NCI-H1417 (cell line): Measurements from ENCODE around the gene PSMG4.
"Not testable (repeated sequence)": the region's sequence is repeated elsewhere in the genome, so short reads cannot be mapped to it uniquely, and the experiment has no call there.

Experiments used
- DNase-seq, 3 experiments: peaks; one replicate each; lab custom pipeline; 2025; lab: John Stamatoyannopoulos, UW

Gene PSMG4

DNA sequence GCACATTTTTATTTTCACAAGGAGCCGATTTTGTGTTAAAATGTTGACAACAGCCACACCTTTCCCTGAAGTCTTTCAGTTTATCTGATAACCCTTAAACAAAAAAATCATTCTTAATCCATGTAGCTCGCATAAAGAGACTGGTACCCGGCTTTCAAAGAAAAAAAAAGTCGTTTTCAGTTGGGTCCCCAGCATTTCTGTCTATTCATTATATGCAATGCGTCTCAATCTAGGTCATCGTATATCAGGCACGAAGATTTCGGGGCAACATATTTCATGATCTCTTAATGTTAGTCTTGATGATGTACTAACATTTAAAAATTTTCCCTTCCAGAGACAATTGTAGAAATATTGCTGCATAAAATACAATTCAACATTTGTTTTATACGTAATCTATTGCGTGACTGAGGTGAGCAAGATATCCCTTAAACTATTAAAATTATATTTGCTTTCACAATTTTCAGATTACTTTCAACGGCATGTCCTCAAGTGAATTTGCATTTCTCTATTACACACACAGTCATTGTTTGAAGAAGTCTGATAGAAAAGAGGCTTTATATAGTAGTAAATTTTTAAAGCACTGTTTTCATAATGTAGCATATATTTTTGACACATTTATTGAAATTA is 28.4 kb upstream of the PSMG4 start:
- peak in 2 of 3 experiments; percentile 44 to 69 for DNase-seq

DNA sequence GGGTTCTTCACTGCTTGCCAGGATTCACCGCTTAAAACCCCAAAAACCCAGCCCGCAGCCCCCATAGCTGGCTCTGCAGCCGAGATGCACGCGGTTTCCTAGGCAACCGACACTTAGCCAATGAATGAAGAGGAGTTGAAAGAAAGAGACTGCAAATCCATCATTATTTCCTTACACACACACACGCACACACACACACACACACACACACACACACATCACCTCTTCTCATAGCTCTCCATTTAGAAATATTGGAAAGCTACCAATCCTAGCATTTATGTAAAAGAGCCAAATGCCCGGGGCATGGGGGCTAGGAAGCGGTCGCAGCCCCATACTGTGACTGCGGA is 27.9 kb upstream of the PSMG4 start:
- DNase-seq, result peak; percentile 90 to 96 (median 91)

DNA sequence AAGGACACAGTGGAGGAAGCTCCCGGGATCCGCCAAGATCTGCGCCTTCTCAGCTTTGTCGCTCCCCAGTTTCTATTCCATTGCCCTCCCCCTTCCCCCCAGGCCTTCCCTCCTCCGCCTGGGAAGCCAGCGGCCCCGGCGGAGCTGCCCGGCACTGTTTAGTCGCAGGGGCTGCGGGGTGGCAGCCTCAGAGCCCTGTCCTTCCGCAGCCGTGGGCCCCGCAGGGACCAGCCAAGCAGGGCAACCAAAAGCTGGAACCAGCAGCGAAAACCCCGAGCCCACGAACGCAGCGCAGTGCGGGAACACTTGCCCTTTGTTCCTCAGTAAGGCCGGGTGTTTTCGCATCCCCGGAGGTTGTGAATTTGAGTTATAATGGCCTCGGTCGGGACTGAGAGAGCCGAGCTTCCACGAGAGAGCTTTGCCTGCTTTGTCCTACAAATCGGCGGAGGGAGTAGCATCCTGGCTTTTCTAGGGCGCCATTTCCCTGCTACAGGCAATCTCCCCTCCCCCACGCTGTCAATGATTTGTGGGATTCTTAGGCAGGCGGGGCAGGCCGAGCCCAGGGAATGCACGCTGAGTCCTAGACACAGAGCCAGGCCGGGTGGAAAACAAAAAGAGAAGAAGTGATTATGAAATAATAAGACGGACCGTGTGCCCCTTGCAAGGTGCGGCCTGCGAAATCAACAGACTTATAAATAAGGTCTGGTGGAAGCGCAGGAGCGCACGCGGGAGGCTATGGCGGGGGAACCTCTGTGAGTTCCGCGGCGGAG is 27.3 kb upstream of the PSMG4 start:
- peak; percentile 91 to 96 (median 96) for DNase-seq

DNA sequence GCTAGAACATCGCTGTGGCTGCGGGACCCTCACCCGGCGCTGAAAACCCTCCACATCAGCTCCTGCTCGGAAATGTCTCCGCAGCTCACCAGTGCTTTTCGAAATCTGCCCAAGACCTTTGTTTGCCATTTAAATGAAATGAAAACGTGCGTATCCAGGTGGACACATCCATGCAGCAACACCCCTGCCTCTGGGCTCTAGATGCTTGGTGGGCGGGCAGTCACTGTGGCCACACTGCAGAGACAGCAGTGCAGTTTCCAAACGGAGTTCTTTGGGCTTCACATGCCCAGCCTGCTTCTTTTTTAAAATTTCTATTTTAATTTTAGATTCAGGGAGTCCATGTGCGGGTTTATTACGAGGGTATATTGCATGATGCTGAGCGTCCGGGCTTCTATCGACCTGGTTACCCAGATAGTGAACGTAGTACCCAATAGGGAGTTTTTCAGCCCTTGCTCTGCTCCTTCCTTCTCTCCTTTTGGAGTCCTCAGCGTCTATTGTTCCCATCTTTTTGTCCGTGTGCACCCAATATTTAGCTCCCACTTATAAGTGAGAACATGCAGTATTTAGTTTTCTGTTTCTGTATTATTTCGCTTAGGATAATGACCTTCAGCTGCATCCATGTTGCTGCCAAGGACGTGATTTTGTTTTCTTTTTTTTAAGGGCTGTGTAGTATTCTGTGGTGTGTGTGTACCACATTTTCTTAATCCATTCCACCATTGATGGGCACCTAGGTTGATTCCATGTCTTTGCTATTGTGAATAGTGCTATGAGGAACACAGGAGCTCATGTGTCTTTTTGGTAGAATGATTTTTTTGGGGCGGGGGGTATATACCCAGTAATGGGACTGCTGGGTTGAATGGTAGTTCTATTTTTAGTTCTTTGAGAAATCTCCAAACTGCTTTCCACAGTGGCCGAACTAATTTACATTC is 26.5 kb upstream of the PSMG4 start:
- peak; percentile 70 to 89 (median 84) for DNase-seq

DNA sequence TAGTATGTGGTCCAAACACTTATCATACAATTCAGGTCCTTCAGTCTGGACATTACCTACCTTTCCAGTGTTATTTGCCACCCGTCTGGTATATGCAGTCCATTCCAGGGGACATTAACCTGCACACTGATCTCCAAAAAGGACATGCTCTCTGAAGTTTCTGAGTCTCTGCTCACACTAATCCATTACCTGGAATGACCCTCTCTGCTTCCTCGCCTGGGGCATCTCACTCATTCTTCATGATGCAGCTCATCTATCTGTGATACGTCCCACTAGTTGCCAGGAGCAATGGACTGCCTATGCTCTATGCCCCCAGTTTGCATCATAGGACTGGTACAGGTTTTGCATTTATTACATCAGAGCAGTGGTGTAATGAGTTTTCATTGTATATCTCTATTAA is 25.4 kb upstream of the PSMG4 start:
- DNase-seq, result peak in 2 of 3 experiments; percentile 12 to 43

DNA sequence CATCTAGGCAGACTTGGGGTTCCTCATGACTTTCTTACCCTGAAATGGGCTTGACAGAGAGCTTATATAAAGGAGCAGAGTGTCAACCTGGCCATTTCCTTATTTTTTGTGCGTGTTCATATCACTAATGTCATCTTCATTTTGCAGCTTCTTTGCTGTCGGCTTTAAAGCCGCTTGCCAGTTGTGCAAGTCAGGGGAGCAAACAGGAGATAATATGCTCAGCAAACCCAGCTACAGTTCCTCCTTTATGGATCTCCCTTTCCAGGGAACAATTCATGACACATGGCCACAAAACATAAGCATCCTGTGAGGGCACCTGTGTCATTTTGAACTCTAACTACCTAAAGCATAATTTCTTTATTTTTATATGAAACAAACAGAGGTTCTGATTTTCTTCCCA is 24.8 kb upstream of the PSMG4 start:
- peak in 1 of 3 experiments; percentile 37 for DNase-seq

DNA sequence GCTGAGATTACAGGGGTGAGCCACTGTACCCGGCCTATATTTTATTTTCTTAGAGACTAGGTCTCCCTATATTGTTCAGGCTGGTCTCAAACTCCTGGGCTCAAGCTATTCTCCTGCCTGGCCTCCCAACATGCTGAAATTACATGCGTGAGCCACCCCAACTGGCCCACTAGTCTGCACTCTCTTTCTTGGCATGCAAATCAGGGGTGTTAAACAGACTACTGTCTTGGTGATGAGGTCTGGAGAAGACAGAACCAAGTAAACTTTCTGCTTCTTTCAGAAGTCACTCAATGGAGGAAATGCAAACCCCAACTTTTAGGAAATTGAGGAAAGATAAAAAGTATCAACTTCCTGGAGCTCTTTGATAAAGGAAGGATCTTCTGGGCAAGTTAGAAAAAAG is 23.3 kb upstream of the PSMG4 start:
- no peak for DNase-seq

DNA sequence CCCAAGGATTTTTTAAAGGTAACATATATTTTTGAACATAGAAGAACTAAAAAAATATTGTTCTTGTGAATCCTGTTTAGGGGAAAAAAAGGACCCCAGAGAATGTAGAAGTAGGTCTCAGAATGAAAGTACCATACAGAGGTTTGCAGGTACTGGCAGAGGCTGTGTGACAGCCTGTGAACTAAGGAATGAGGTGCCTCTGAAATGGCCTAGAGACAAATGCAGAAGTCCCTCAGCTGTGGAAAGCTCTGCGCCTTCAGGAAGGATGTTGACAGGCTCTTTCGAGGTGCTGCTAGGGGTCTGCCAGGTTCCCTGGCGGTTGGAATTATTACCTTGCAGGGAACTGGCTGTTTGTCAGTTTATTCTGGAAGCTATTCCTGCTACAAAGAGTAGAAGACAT is 22.7 kb upstream of the PSMG4 start:
- no peak for DNase-seq

DNA sequence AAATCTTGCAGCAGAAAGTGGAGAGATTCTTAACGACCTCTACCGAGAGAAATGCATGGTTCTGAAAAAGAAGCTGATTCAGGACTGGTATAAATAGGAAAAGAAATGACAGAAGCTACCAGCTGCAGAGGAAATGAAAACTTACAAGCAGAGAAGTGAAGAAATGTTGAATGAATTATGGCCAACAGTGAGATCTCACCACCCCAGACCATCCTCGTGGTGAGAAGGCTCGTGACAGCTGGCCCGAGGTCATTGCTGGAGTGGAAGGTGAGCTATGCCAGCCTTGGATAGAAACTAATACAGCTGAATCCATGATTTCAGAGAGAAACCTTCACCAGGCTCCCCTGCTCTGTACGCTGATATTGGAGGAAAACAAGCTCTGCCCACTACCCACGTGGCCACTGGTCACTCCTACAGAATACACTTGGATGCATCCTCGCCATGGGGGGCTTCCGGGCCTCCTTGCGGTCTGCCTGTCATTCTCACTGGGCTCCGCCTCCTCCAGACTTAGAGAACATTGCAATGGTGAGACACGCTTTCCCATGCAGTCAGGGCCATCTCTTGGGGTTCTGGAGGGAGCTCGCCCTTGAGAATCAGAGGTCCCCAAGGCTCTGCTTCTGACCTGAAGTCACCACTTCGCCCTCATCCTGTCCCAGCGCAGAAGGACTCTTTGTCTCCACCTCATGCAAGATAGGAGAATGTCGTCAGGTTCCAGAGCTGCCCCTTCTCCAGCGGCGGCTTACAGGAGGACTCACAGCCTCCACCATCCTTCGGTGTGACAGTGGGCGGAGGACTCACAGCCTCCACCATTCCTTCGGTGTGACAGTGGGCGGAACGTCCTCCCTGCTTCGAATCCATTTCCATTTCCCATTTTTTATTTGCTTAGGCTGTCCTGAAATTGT is 20.7 kb upstream of the PSMG4 start:
- no peak for DNase-seq

DNA sequence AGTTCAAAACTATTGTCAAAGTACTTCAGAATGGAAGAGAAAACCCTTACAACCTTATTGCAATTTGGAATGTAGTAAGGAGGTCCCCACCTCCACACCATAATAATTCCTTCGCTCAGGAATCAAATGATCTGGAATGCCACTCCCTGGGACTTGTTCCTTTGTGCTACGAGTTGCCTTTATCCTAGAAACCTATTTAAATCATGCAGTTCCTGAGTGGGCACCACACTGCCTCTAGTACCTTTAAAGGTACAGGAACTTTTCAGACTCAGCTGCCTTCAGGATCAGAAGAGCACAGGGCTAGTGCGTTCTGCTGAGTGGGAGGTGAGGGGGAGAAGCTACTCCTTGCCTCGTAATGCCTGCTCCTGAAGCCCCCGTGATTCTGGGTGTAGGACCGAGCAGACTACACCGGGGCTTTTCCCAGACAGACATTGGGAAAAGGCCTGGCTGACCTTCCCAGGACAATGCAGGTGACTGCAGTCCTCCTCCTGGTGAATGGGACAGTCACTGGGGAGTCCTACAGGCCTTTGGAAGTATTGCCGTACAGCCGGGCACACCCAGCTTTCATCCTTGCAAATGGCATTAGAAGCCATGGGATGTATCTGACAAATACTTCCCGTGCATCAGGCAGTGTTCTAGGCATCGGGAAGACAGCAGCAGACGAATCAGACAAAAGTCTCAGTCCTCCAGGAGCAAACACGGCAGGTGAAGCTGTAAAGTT is 19.5 kb upstream of the PSMG4 start:
- no peak for DNase-seq

DNA sequence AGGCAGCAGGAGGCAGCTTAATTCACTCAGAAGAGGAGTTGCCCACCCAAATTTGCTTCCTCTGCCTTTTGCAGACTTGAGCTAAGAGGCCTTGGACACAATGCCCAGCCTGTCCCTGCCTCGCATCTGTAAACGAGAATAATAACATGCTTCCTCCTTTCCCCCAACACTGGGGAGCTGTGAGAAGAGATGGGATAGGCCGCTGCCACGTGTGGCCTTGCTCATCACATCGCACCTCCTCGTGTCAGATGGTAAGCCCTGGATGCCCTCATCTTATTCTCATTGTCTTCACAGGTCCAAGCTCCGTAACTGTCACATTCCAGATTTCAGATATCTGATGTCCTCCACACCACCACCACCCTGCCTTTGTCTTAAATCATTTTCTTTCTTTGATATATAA is 18.2 kb upstream of the PSMG4 start:
- DNase-seq, result no peak

DNA sequence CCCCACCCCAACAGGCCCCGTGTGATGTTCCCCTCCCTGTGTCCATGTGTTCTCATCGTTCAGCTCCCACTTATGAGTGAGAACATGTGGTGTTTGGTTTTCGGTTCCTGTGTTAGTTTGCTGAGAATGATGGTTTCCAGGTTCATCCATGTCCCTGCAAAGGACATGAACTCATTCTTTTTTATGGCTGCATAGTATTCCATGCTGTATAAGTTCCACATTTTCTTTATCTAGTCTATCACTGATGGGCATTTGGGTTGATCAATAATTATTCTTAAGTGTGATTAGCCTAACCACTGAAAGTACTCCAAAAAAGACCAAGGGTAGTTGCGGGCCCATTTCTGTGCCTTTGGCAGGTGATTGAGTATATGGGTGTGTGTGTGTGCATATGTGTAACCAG is 17.0 kb upstream of the PSMG4 start:
- DNase-seq, result not testable (repeated sequence)

DNA sequence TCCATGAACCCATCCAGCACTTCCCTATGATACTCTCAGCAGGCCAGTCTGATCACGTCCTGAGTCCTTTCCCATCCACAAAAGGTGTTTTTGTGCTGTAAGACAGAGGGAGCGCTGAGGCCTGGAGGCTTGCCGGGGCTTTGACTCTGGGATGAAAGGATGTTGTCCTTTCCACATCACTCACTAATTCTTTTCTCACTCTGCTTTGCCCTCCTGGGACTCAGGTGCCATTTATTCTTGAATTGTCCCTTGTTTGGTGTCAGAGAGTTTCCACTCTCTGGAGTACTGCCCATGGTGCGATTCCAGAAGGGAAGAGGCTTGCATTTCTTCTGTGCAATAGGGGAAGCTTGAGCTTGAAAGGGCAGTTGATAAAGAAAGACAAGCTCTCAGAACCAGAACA is 16.0 kb upstream of the PSMG4 start:
- no peak for DNase-seq

DNA sequence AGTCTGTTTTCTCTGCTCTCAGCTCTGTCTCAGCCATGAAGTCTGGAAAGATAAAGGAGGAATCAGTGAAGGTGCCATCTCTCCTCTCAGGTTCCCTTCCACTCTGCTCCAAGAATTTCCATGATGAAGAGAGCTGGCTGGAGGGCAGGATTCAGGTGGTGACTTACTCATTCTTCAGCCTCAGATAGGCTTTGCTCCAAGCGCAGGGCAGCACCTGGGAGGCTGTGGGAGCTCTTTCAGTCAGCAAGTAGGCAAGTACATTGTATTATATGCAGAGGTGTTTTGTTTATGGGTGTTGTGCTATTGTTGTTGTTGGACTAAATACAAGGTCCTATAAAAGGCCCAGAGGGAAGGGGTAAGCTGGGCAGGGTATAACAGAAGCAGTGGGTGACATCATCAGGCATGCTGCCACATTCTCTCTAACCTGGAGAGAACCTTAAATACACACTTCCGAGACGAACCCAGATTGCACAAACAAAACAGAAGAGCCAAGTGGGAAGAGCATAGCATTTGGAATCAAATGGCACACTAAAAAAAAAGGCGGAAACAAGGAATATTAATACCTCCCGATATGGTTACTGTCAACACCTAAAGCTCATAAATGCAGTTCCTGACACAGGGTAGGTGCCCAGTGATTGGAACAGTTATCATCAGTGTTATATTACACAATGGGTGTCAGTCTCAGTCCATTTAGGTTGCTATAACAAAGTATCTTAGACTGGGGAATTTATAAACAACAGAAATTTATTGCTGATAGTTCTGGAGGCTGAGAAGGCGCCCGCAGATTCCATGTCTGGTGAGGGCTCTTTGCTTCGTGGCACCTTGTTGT is 14.5 kb upstream of the PSMG4 start:
- DNase-seq, result no peak

DNA sequence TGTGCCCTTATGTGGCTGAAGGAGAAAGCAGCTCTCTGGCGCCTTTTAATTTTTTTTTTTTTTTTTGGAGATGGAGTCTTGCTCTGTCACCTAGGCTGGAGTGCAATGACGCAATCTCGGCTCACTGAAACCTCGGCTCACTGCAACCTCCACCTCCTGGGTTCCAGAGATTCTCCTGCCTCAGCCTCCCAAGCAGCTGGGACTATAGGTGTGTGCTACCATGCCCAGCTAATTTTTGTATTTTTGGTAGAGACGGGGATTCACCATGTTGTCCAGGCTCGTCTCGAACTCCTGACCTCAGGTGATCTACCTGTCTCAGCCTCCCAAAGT is 13.9 kb upstream of the PSMG4 start:
- not testable (repeated sequence) for DNase-seq

DNA sequence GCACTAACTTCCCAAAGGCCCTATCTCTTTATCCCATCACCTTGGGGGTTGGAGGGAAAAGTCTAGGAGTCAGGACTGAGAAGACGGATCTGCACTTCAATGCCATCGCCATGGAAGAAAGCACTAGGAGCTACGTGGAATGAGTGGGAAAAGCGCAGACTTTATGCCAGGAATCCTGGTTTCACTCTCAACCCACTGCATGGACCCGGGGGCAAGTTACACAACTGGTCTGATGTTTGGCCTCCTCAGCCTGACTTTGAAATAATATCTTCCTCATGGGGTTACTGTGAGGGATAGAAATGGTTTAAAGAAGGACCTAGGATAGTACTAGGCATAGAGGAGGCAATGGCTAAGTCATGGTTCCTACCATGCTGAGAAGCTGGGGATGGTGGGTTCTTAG is 13.5 kb upstream of the PSMG4 start:
- DNase-seq, result no peak

DNA sequence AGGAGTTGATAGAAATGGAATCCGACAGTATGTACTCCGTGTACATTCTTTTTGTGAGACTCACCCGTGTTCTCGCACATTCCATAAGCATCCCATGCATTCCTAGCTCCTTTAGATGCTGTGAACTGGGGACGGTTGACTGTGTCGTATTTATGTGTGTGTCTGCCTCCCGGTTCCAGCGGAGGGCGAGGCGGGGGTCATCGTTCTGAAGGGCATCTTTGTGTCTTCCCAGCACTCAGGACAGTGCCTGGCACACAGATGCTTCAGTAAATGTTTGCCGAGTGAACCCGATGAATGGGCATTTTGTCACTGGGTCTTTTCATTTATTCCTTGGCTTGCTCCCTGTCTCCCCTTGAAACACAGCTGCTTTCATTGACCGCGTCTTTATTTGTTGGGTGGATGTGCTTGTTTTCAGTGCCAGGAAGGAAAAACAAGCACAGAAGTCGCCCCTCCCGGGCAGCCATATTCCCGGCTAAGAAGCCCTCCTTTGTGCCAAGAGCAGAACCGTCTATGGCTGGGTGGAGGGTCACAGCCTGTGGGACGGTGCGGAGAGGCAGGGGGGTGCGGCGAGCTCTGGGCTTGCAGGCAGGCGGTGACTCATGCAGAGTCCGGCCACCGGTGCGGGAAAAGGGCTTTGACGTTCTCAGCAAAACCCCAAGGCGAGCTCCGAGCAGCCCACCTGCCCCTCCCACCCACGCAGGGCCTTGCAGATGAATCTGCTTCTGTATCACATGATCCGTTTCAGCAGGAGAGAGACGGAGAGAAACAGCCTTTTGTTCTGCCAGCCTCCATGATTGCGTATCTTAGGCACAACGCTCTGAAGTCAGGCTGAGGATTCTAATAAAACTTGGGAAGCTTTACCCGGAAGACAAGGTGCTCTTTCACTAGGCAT is 11.2 kb upstream of the PSMG4 start:
- no peak for DNase-seq

DNA sequence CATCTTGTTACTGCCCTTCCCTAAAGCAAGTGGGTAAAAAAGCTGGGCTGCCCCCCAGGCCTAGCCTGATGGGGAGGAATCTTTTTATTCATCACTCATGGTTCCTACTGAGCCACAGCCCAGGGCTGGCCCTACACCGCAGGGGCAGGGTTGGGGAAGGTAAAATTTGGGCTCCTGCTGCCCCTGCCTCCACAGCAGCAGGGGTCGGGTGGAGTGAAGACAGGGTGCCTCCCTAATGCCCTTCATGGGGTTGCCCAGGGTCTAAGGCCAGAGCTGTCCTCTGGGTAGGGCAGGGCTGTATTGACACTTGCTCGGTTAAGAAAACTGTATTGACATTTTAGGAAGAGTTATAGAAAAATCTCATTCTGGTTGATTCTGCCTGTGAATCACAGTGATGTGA is 8.9 kb upstream of the PSMG4 start:
- no peak for DNase-seq

DNA sequence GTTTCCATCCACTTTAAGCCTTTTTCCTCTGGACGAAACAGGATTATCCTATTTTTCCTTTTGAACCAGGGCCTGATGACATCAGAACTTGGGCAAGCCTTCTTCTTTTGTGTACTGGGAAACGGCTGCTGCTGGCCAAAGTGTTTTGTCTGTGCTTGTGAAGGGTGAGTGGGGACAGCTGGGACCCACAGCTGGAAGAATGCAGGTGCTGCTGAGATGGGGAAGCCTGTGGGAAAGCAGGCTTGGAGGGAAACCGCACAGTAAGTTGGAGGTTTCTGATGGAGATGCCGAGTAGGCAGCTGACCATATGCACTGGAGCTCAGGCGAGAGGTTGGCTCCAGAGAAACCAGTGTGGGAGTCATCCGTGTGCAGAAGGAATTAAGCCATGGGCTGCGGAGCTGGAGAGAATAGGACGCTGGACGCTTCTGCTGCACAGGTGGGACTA is 8.5 kb upstream of the PSMG4 start:
- no peak for DNase-seq
